CD4-positive, alpha-beta T cell treated with Interleukin-17A for 1 hour (primary cell): Measurements from ENCODE around the gene ACTR3C.
A peak's percentile ranks its signal among the peaks of the same experiment; 100 is the strongest.
"Not testable (repeated sequence)": the region's sequence is repeated elsewhere in the genome, so short reads cannot be mapped to it uniquely, and the experiment has no call there.

ENCODE experiments used
- DNase-seq: peaks from one replicate; pipeline ENCODE4 v3.0.0-alpha.2; 2020

The ACTR3C gene

GRCh38 chr7:150311146-150311545, 12.2 kb downstream of the ACTR3C start:
- no peak for DNase-seq

- DNase-seq, result no peak
Measured at GRCh38 chr7:150308575-150308974, 14.8 kb downstream of the ACTR3C start.

DNA sequence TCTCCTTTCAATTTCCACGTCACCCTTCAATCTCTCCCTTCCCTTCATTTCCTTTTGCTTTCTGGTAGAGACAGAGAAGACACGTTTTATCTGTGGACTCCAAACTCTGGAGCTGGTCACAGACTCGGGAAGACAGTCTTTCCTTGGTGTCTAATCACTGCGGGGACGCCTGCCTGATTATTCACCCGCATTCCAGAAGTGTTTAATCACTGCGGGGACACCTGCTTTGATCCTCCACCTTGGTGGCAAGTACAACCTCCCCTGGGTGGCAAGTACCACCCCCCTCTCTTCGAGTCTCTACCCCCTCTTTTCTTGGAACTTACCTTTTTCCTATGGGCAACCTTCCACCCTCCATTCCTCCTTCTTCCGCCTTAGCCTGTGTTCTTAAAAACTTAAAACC, 15.4 kb downstream of the ACTR3C start:
- DNase-seq, result no peak

GRCh38 chr7:150307129-150307528, 16.2 kb downstream of the ACTR3C start:
- no peak for DNase-seq

- not testable (repeated sequence) for DNase-seq
Measured at GRCh38 chr7:150306377-150306776, 17.0 kb downstream of the ACTR3C start.

GRCh38 chr7:150305903-150306284, 17.5 kb downstream of the ACTR3C start:
- DNase-seq, result not testable (repeated sequence)

DNA sequence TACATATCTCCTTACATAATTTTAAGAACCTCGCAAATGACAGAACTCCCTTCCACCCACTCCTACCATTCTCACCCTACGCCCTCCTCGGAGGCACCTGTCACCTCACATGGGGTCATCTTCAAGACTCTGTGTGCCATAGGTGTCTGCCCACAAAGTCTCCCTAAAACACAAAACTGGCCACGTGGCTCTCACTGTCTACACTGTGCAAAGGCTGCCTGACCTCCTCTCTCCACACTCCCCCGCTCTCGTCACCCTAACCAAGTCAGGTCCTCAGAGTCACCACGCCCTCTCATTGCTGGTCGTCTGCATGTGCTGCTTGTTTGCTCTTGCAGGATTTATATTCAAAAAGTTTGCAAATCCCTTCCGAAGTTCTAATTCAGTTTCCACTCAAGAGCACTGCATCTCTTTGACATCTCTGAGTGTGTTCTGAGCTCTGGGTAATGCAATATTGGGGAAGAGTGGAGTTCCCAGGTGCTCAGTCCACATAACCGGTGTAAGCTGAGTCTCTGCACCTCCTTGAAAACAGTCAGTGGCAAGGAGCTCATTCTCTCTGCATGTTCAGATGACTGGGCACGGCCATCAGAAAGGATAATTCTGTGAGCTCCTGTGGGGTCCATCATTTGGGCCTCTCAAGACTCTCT, 18.0 kb downstream of the ACTR3C start:
- not testable (repeated sequence) for DNase-seq

DNA sequence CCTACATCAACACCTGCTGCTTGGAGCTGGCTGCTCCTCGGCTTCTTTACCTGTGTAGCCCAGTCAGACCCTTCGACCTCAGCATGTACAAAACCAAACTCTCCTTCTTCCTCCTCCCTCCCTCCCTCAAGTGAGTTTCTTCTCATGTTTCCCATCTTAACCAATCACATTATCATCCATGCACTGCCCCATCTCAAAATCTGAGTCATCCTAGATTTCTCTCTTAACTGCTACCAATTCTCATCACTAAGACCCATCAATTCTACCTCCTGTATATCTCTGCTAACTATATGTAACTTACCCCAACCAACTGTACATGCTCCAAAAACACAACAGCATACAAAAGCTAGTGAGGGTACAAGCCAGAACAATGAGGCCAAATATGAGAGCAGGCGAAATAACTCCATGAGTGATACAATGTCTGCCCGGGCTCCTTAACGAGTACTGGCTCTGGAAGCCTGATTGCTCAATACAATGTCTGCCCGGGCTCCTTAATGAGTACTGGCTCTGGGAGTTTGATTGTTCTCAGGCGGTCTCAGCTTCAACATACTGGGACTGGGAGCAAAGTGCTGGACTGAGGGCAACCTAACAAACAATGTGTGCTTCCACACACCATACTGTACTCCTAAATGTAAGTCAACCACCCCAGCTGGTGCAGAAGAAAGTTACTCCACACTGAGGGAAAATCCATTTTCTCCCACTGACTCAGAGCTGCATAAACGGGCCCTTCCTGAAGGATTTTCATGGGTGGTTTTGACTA, 18.7 kb downstream of the ACTR3C start:
- not testable (repeated sequence) for DNase-seq

- not testable (repeated sequence) for DNase-seq
Measured at GRCh38 chr7:150302908-150303310, 20.4 kb downstream of the ACTR3C start.

DNA sequence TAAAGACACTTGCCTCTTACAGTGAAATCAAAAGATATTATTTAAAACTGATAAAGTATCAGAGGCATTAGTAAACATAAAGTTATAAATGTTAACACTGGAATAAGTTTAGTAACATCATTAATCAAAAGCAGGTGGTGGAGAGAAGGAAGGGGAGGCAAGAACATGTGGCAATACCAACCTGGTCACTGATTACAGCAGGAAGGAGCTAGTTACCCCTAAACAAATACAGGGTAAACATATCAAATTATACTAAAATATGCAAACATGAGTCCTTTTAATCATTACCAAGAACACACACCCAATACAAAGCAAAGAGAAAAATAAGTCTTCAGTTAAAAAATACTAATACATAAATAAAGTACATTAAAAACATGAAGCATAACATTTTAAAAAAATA, 25.4 kb downstream of the ACTR3C start:
- not testable (repeated sequence) for DNase-seq

DNA sequence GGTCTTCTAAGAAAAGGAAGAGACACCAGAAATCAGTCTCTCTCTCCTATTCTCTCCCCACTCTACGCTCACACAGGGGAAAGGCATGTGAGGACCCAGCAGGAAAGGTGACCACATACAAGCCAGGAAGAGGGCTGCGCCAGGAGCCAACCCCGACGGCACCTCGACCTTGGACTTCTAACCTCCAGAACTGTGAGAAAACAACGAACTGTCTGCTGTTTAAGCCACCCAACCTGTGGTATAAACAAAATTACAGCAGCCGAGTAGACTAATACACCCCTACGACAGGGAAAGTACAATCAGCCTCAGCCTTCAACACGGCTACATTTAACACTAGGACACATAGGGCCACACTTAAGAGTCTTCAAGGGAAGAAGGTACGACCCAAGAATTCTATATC, 26.5 kb downstream of the ACTR3C start:
- DNase-seq, result not testable (repeated sequence)

DNA sequence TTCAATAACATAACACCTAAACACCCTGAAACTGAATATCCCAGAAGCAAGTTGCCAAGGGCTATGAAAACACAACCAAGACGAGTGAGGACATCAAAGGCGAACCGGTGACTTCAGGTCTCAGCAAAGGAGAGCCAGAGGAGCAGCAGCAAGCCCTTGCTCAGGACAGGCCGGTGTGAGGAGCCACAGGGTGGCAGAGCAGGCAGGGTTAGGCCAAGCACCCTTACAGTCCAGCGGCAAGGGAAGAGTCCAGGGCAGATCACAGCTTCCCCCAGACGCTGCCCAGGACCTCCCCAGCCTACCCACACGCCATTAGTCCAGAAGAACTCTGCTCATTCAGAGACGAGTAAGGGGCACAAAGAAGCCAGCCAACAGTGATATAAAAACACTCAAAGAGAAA, 27.7 kb downstream of the ACTR3C start:
- not testable (repeated sequence) for DNase-seq

DNA sequence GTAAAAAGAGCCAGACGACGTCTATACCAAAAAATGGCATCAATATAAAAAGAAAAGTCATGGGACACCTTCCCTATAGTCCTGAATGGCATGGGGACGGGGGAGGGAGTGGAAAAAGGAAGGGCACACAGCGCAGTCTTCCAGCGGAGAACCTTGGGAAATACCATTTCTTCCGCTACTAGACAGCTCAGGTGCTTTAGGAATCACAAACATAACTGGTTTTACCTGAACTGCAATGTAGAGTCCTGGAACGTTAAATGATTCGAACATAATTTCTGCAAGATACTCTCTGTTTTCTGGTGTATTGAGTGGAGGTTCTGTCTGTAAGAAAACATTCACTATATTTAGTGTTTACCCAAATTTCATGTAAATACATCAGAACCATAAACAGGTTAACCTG, 28.3 kb downstream of the ACTR3C start:
- DNase-seq, result not testable (repeated sequence)

DNA sequence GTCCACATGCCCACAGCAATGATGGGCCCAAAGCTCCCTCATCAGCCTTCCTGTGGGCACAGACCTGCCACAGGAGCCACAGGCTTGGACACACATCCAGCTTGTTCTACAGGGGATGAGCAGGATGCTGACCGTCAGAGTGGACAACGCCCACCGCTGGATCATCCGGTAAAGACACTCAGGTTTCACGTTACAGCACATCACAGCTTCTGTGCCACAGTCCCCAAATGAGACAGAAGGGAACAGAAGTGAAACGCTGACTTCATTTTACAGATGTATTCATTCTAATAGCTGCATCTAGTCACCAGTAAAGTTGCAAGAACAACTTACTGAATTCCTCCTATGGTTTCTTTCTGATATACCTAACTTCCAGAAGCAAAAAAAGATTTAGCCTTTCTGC, 33.0 kb downstream of the ACTR3C start:
- not testable (repeated sequence) for DNase-seq

- not testable (repeated sequence) for DNase-seq
Measured at GRCh38 chr7:150288816-150289215, 34.5 kb downstream of the ACTR3C start.

DNA sequence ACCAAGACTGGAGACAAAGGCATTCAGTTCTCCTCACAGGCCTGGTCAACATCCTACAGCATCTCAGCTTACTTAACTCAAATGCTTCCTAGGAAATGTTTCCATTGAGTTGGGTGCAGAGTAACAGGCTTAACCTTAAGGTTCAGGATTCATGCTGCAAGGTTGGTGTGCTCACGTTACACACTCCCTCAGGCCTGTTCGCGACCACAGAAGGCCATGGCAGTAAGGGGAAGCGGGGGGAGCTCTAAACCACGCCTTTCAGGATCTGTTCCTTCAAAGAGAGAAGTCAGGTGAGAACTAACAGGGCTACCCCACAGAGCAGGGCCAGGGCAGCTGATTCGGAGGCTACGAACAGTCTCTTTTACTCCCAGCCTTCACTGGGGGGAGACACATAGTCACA, 35.5 kb downstream of the ACTR3C start:
- DNase-seq, result not testable (repeated sequence)

- DNase-seq, result peak; percentile 55
Measured at GRCh38 chr7:150285849-150286754, 37.2 kb downstream of the ACTR3C start.

GRCh38 chr7:150283608-150284007, 39.7 kb downstream of the ACTR3C start:
- not testable (repeated sequence) for DNase-seq

DNA sequence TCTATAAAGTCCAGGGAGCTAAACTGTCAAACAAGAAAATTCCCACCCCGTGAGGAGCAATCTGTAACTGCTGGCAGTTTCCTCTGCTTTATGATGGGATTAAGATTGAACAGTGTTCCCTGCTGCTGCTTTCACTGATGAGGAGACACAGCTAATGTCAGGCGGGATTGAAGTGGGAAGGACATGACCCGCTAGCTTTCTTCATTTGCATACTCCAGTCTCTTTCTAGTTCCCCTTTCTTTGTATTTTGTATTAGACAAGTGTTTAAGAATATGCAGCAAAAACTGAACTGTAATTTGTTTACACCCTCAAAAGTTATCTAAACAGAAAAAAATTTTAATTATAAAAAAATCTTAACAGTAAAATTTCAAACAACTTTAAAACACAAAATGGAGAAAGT, 40.2 kb downstream of the ACTR3C start:
- DNase-seq, result not testable (repeated sequence)

- DNase-seq, result not testable (repeated sequence)
Measured at GRCh38 chr7:150281681-150282403, 41.5 kb downstream of the ACTR3C start.

- not testable (repeated sequence) for DNase-seq
Measured at GRCh38 chr7:150278383-150278782, 45.0 kb downstream of the ACTR3C start.

DNA sequence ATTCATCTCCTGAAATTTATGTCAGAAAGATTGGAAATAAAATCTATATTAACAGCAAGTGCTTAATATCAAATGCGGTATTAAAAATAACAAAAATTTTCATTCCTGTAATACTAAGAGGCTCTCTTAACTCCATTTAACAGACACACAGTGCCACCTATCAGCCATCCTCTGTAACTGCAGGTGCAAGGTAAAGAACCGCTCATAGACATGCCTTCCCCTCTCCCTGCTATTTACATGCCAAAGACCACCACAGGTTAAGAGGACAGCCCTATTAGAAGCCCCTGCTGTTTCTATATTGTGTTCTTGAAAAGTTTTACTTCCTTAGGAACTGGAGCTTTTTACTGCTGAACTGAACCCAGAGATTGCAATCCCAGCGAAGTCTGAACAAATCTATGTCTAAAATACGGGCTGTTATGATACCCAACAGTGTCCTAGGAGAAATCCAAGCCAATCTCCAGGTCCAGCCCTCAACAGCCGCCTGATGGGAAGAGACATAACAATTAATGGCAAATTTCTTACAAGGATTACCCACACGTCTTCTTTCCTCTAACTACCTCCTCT, 47.1 kb downstream of the ACTR3C start:
- peak; percentile 62 for DNase-seq
